HG02763 (cell line): ENCODE measurements around the gene HARBI1.

Experiments used
- ATAC-seq: cut with Tn5 transposase; IDR thresholded peaks from one replicate; pipeline ENCODE4 v1.9.1; 2021; ENCODE audit warnings: mild to moderate bottlenecking, moderate library complexity; ENCODE audit not compliant: unreplicated experiment

HARBI1 gene

DNA sequence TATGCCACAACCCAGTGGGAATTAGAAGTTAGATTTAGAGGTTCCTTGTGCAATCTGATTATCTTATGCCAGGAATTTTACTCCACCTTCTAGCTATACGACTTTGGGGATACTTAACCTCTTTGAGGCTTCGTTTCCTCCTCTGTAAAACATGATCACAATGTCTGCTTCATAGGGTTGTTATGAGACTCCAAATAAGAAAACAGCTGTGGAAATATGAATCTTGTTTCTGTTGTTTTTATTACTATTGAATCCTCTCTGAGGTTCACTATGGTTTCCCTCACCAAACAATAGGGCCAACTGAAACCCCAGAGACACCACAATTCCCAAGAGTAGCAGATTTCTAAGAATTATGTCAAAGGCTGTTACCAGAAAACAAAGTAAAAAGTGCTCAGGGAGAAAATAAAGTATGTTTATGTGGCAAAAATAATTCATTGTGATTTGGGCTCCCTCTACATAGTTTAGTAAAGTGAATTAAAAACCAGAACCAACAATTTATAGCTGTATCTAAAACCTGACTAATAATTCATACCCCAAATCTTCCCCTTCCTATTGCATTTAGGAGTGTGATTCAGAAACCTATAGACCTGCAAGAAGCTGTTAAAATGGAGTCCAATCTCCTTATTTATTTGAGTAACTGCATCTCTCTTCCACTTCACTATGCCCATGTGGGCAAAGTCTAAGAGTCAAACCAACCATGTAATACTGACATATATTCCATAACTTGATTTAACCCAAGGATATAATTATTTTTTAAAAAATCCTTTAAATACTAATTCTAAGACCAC is 61.6 kb downstream of the HARBI1 start:
- no peak for ATAC-seq

DNA sequence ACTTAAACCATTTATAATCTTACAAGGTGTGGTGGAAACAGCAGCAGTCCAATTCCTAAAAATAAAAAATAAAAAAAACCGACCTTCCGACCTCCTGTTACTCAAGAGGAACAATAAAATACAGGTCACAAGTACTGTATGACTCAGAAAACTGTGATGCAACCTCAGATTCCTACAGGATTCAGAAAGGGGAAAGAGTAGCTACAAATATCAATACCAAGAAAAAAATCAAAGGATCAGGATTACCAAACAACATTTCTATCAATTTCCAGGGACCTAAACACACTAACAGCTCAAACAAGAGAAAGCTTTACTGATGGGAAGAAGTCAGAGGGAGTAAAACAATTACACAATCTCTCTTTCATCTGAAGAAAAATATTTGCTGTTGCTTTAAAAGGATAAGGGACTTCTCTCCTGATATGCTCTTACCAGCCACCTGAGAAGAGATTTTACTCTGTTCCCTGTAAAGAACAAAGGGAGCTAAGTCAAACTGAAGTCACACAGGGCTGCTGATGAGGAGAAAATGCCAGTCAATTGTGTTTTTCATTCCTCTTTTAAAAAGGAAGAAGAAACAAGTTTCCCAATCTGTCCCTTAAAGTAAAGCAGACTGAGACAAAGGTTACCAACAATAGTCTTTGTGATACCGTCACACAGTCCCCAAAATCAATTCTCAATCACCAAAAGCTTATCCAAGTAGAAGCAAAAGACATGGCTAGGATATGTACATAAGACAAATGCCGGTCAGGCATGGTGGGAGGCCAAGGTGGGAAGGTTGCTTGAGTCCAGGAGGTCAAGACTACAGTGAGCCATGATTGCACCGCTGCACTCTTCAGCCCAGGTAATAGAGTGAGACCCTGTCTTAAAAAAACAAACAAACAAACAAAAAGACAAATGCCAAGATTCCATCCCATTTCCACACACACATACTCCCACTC is 62.5 kb downstream of the HARBI1 start:
- ATAC-seq, result no peak

DNA sequence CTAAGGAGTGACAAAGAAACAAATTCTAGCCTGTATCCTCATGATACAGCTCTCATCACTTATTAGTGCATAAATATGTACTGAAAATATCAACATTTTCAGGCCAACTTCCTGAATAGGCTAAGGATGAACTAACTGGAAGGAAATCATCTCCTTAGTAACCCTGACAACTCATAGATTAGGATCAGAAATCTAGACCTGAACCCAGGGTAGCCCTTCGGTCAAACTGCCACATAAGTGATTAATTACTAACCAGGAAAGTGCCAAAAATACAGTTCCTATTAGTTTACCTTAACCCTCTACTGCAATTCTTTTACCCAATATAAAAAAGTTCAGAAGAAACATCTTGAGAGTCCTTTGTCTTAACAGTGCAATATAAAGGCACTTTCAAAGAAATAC is 63.2 kb downstream of the HARBI1 start:
- no peak for ATAC-seq
